Measurements from ENCODE around the gene ZNF587.
A peak's percentile ranks its signal among the peaks of the same experiment; 100 is the strongest.
"Not testable (repeated sequence)": the region's sequence is repeated elsewhere in the genome, so short reads cannot be mapped to it uniquely, and the experiment has no call there.

ZNF587 gene

GRCh38 chr19:57888107-57888559 lies 38.5 kb downstream of the ZNF587 start:
- DNase-seq (ENCODE audit: low read depth) = no peak
- TF ChIP-seq CTCF (conservative IDR thresholded peaks at IDR 0.05; ENCODE audit: control insufficient read depth, insufficient read depth, low read depth, low read length) = no peak
- peak overlapping the region; percentile 74 for H3K4me3 ChIP-seq (ENCODE audit: control insufficient read depth, low read depth, low read length)

- peak; percentile 80 for DNase-seq (ENCODE audit: low read depth)
- peak within 1 kb of the TSS; percentile 74 for H3K4me3 ChIP-seq (ENCODE audit: control insufficient read depth, low read depth, low read length)
- peak; percentile 11 for TF ChIP-seq CTCF (conservative IDR thresholded peaks at IDR 0.05; ENCODE audit: control insufficient read depth, insufficient read depth, low read depth, low read length)
Observed at GRCh38 chr19:57888560-57889231, 39.0 kb downstream of the ZNF587 start, which contains the start of gene ZNF814. Gene ZNF814 (minus strand): TSS chr19:57889037. CDS start chr19:57888802, 235 bp downstream.

GRCh38 chr19:57890706-57891105 lies 41.0 kb downstream of the ZNF587 start:
- DNase-seq (ENCODE audit: low read depth) = peak; percentile 38
- not testable (repeated sequence) for H3K4me3 ChIP-seq (ENCODE audit: control insufficient read depth, low read depth, low read length)

GRCh38 chr19:57900311-57900710 lies 50.7 kb downstream of the ZNF587 start:
- DNase-seq (ENCODE audit: low read depth) = no peak
- TF ChIP-seq CTCF (conservative IDR thresholded peaks at IDR 0.05; ENCODE audit: control insufficient read depth, insufficient read depth, low read depth, low read length) = no peak
- H3K4me3 ChIP-seq (ENCODE audit: control insufficient read depth, low read depth, low read length) = no peak overlapping the region

GRCh38 chr19:57903618-57904184 lies 54.0 kb downstream of the ZNF587 start:
- no peak for DNase-seq (ENCODE audit: low read depth)
- no peak for TF ChIP-seq CTCF (conservative IDR thresholded peaks at IDR 0.05; ENCODE audit: control insufficient read depth, insufficient read depth, low read depth, low read length)
- no peak overlapping the region for H3K4me3 ChIP-seq (ENCODE audit: control insufficient read depth, low read depth, low read length)

- no peak for TF ChIP-seq CTCF (conservative IDR thresholded peaks at IDR 0.05; ENCODE audit: control insufficient read depth, insufficient read depth, low read depth, low read length)
- no peak for DNase-seq (ENCODE audit: low read depth)
- H3K4me3 ChIP-seq (ENCODE audit: control insufficient read depth, low read depth, low read length) = no peak overlapping the region
Observed at GRCh38 chr19:57905258-57905657, 55.6 kb downstream of the ZNF587 start.

GRCh38 chr19:57907394-57907793 lies 57.7 kb downstream of the ZNF587 start:
- TF ChIP-seq CTCF (conservative IDR thresholded peaks at IDR 0.05; ENCODE audit: control insufficient read depth, insufficient read depth, low read depth, low read length) = no peak
- DNase-seq (ENCODE audit: low read depth) = no peak
- H3K4me3 ChIP-seq (ENCODE audit: control insufficient read depth, low read depth, low read length) = no peak overlapping the region
